Colonic mucosa (tissue), 4 donors: Measurements from ENCODE around the gene STAMBPL1. TPM values are rescaled to one million over a fixed set of nuclear protein-coding genes. Genes with fewer than 3 reads are reported as not detected.

Experiments
- DNase-seq: peaks from one replicate; pipeline ENCODE4 v3.0.0-alpha.2; 2020
- H3K27ac ChIP-seq: fragments of 200-600 bp; one replicate; pipeline ENCODE4 v1.8.0; 2021
- H3K27me3 ChIP-seq: fragments of 200-600 bp; one replicate; pipeline ENCODE4 v1.8.0; 2021
- H3K36me3 ChIP-seq: fragments of 200-600 bp; one replicate; pipeline ENCODE4 v1.8.0; 2021
- H3K4me1 ChIP-seq: fragments of 200-600 bp; one replicate; pipeline ENCODE4 v1.8.0; 2021; ENCODE audit warnings: mild to moderate bottlenecking
- H3K4me3 ChIP-seq: fragments of 200-600 bp; one replicate; pipeline ENCODE4 v1.8.0; 2021
- H3K9ac ChIP-seq, 2 donors: one replicate each; pipeline ENCODE4 v1.7.0; 2013; ENCODE audit warnings: control low read depth in 2 of 2, low read depth in 2 of 2, low read length in 2 of 2
- H3K9me3 ChIP-seq: fragments of 200-600 bp; one replicate; pipeline ENCODE4 v1.8.0; 2021
- CTCF ChIP-seq: fragments of 200-600 bp; IDR thresholded peaks from one replicate; pipeline ENCODE4 v1.8.0; 2022; ENCODE audit warnings: antibody characterized with exemption, mild to moderate bottlenecking
- intact Hi-C: fragments of 100-400 bp; cut with DNase I; formaldehyde crosslinking; loops from one replicate; pipeline ENCODE4 v1.14.1; 2022
- total RNA-seq, 2 donors: library from RNA; stranded (reverse); fragmentation: NEBNext Ultra II Directional in 1 of 2; extraction: Animal tissue kit (Norgen Biotek cat#: 25700) in 1 of 2; gene quantifications; one replicate each; pipeline ENCODE4 v1.2.1, GENCODE V29; 2021
- donor health status: healthy.
- donor health status: DM: no; HTN: no; CAD: no.
- donor health status: DM: no; HTN: no; CAD: no.

Gene STAMBPL1
- total RNA-seq, 2 donors from 2014 or later = 16.3 to 20.4 TPM

DNA sequence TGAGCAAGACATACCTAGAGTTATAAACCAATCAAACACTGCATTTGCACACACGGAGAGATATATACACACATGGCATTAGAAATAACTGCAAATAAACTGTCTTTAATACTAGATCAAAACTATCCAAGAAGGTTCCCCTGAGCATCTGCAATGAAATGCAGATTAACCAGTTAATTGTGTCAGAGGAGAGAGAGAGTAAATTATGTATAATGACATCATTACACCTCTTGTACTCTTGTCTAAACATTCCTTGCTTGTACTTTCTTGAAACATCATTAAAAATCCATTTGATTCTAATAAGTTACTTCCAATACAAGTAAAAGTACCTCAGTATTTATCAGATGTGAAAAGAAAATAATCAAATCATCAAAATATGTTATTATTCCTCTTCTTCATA, 29.3 kb upstream of the STAMBPL1 start:
- Histone ChIP-seq H3K36me3 (no peaks in the 10 kb centered on the region), H3K27me3 (no peaks in the 10 kb centered on the region), H3K9me3 (no peaks in the 10 kb centered on the region), H3K4me1 (peaks cover 6% of the 10 kb centered on the region), H3K9ac (peak overlapping the region in 1 of 2 donors; percentile 82), H3K27ac (peak overlapping the region; percentile 78), H3K4me3 (peak overlapping the region; percentile 26)
- intact Hi-C loops = no loop called here
- TF ChIP-seq CTCF = no peak
- no peak for DNase-seq

- Histone ChIP-seq H3K36me3 (no peaks in the 10 kb centered on the region), H3K27me3 (no peaks in the 10 kb centered on the region), H3K4me3 (peak within 1 kb of the TSS; percentile 26), H3K9ac (peak within 1 kb of the TSS in 1 of 2 donors; percentile 82), H3K9me3 (no peaks in the 10 kb centered on the region), H3K27ac (peak within 1 kb of the TSS; percentile 78), H3K4me1 (peaks cover 6% of the 10 kb centered on the region)
- TF ChIP-seq CTCF = no peak
- peak; percentile 90 for DNase-seq
- intact Hi-C loops = no loop called here
These were observed 28.3 kb upstream of the STAMBPL1 start, which contains the start of gene ANKRD22 for GRCh38 chr10:88851706-88852105. Gene ANKRD22 (minus strand): TSS chr10:88851844. CDS start chr10:88851607, 237 bp downstream.

DNA sequence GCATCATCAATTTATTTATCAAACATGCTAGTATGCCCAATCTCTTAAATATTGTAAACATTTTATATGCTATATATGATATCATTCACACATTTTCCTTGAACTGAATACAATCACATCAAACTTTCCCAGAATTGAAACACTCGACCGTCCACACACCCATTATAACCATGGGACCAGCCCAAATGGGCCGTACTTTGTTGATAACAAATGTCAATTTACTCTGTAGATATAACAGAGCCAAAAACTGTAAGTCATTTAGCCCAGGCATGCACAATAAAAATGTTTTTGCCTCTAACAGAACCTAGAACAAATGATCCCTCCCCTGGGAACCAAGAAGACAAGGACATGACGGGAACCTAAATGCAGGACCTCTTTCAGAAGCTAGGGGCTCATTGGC, 27.7 kb upstream of the STAMBPL1 start:
- Histone ChIP-seq H3K9me3 (no peaks in the 10 kb centered on the region), H3K36me3 (no peaks in the 10 kb centered on the region), H3K9ac (peak overlapping the region in 1 of 2 donors; percentile 16), H3K27ac (peak overlapping the region; percentile 78), H3K27me3 (no peaks in the 10 kb centered on the region), H3K4me3 (no peak overlapping the region), H3K4me1 (peaks cover 6% of the 10 kb centered on the region)
- intact Hi-C loops = no loop called here
- peak; percentile 61 for DNase-seq
- no peak for TF ChIP-seq CTCF

GRCh38 chr10:88853155-88853881, 26.7 kb upstream of the STAMBPL1 start:
- no peak for TF ChIP-seq CTCF
- Histone ChIP-seq H3K9ac (no peak overlapping the region), H3K27ac (peak overlapping the region; percentile 78), H3K27me3 (no peaks in the 10 kb centered on the region), H3K4me3 (no peak overlapping the region), H3K4me1 (peaks cover 6% of the 10 kb centered on the region), H3K36me3 (no peaks in the 10 kb centered on the region), H3K9me3 (no peaks in the 10 kb centered on the region)
- intact Hi-C loops = no loop called here
- DNase-seq = no peak

DNA sequence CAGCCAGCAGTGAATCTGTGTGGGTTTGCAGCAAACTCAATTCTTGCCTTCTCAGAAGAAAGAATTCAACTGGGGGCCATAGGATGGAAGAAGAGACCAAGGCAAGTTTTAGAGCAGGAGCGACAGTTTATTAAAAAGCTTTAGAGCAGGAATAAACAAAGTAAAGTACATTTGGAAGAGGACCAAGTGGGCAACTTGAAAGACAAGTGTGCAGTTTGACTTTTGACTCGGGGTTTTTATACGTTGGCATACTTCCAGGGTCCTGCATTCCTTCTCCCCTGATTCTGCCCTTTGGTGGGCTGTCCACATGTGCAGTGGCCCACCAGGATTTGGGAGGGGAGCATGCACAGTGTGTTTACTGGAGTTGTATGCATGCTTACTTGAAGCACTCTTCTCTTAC, 25.4 kb upstream of the STAMBPL1 start:
- no peak for DNase-seq
- H3K27ac ChIP-seq = no peak overlapping the region
- TF ChIP-seq CTCF = no peak
- H3K27me3 ChIP-seq = no peaks in the 10 kb centered on the region
- H3K36me3 ChIP-seq = no peaks in the 10 kb centered on the region
- peaks cover 6% of the 10 kb centered on the region for H3K4me1 ChIP-seq
- no peak overlapping the region for H3K4me3 ChIP-seq
- intact Hi-C loops = no loop called here
- no peaks in the 10 kb centered on the region for H3K9me3 ChIP-seq
- no peak overlapping the region for H3K9ac ChIP-seq
